NT2/D1 (cell line): ENCODE measurements around the gene EFS.
A peak's percentile ranks its signal among the peaks of the same experiment; 100 is the strongest.

Source experiments
- DNase-seq: peaks from one replicate; pipeline ENCODE4 v3.0.0-alpha.2; 2011; ENCODE audit warnings: low read depth, low spot score
- H3K27me3 ChIP-seq: 2 replicates; pipeline ENCODE4 v1.6.0; 2011; ENCODE audit warnings: mild to moderate bottlenecking; ENCODE audit not compliant: insufficient read length, insufficient read depth
- H3K36me3 ChIP-seq: 2 replicates; pipeline ENCODE4 v1.6.1; 2011; ENCODE audit warnings: mild to moderate bottlenecking, low read length, mixed read lengths; ENCODE audit not compliant: insufficient read depth, insufficient read length
- H3K4me1 ChIP-seq: 2 replicates; pipeline ENCODE4 v1.5.1; 2011; ENCODE audit not compliant: insufficient read depth, insufficient read length
- H3K4me3 ChIP-seq: 2 replicates; pipeline ENCODE4 v1.5.1; 2011; ENCODE audit warnings: low read depth; ENCODE audit not compliant: insufficient read length
- H3K9ac ChIP-seq: 2 replicates; pipeline ENCODE4 v1.6.0; 2011; ENCODE audit warnings: low read depth; ENCODE audit not compliant: insufficient read length
- H3K9me3 ChIP-seq: 2 replicates; pipeline ENCODE4 v1.5.1; 2011; ENCODE audit warnings: mild to moderate bottlenecking, low read length; ENCODE audit not compliant: insufficient read depth
- SUZ12 ChIP-seq: IDR thresholded peaks from 2 replicates; pipeline ENCODE4 v1.6.1; 2011; ENCODE audit not compliant: insufficient read length, insufficient read depth; ENCODE audit errors: extremely low read depth
- YY1 ChIP-seq: IDR thresholded peaks from 2 replicates; pipeline ENCODE4 v1.6.1; 2011; ENCODE audit not compliant: insufficient read length, insufficient read depth
- ZNF274 ChIP-seq: IDR thresholded peaks from 2 replicates; pipeline ENCODE4 v1.6.1; 2011; ENCODE audit warnings: mild to moderate bottlenecking, low read depth, low read length

EFS gene

DNA sequence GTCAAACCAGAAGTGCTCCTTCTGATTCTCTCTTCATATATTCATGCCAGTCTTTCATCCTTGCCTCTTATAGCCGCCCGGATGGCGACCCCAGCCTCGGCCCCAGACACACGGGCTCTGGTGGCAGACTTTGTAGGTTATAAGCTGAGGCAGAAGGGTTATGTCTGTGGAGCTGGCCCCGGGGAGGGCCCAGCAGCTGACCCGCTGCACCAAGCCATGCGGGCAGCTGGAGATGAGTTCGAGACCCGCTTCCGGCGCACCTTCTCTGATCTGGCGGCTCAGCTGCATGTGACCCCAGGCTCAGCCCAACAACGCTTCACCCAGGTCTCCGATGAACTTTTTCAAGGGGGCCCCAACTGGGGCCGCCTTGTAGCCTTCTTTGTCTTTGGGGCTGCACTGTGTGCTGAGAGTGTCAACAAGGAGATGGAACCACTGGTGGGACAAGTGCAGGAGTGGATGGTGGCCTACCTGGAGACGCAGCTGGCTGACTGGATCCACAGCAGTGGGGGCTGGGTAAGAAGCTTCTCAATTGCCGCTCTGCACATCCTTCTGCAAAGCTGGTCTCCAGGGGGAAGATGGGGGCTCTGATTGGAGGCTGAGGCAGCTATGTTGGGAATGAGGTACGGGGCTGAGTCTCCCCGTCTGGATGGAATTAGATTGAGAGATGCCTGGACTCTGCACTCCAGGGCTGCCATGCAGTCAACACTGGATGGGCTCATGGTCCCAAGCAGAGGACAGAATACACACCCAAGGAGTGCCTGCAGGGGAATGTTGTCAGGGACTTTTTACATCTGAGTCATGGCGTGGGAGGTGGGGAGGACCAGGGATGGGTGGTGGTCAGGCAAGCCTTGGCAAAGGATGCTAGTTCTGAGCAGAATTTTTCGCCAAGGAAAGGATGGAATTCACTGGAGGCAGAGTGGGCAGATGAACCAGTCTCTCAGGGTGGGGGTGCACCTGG is 57.0 kb downstream of the EFS start:
- peaks cover 21% of the 10 kb centered on the region for H3K27me3 ChIP-seq
- DNase-seq = no peak
- H3K4me3 ChIP-seq = peak overlapping the region; percentile 90
- peak overlapping the region; percentile 98 for H3K9ac ChIP-seq
- no peak for TF ChIP-seq ZNF274
- no peak for TF ChIP-seq YY1
- TF ChIP-seq SUZ12 = no peak
- peaks cover 53% of the 10 kb centered on the region for H3K36me3 ChIP-seq
- H3K4me1 ChIP-seq = peaks cover 4% of the 10 kb centered on the region
- no peaks in the 10 kb centered on the region for H3K9me3 ChIP-seq

DNA sequence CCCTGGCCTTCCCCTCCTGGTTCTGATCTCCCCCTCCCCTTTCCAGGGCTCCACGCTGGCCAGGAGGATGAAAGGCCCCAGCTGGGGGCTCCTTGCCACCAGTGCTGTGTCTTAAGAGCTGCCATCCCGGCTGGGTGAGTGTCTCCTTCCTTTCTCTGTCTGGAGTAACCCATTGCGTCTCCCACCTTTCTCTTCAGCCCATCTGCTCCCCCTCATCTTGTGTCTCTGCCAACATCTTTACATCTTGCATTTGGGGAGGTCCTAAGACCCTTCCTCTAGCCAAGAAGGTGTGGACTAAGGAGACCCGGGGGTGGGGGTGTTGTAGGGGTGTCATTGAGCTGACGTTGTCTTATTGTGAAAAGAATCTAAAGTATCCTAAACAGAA is 57.8 kb downstream of the EFS start:
- no peaks in the 10 kb centered on the region for H3K9me3 ChIP-seq
- no peak for DNase-seq
- peaks cover 22% of the 10 kb centered on the region for H3K27me3 ChIP-seq
- H3K9ac ChIP-seq = peak overlapping the region; percentile 98
- H3K4me3 ChIP-seq = peak overlapping the region; percentile 90
- H3K36me3 ChIP-seq = peaks cover 47% of the 10 kb centered on the region
- TF ChIP-seq ZNF274 (no peak), SUZ12 (no peak), YY1 (no peak)
- peaks cover 4% of the 10 kb centered on the region for H3K4me1 ChIP-seq

DNA sequence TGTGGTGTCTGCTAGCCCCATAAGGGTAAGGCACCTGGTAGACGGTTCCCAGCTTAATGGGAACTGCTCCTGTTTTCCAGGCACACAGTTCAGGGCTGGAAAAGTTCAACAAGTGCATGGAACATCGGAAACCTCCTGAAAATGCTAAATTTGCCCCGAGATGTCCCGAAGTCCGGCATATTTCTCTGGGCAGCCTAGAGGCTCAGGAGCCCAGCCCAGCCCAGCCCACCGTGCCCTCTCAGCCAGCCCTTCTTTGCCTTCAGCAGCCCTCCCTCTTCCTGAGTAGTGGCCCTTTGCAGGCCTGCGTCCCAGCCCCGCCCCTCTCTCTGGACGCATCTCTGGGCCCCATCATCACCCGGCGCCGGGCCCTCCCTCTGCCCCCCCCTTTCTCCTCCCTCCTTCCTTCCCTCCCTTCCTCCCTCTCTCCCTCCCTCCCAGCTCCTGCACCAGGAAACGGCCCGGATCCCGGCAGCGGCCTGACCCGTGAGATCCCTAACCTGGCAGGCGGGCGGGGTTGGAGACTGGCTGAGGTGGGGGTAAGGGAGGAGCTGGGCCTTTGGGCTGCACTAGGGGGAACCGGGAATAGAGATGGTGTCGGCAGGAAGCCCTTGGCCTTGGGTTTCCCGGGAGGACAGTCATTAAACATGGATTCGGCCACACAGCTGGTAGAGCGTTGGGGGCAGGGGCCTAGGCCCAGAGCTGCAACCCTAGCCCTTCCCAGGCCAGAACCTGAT is 58.4 kb downstream of the EFS start, which contains the start of gene BCL2L2:
BCL2L2 (plus strand) TSS at position 422 of the 734 bp plus-strand sequence. CDS start 935 bp downstream, outside the sequence.
- Histone ChIP-seq H3K36me3 (peaks cover 42% of the 10 kb centered on the region), H3K9ac (peak within 1 kb of the TSS; percentile 98), H3K27me3 (peaks cover 22% of the 10 kb centered on the region), H3K9me3 (no peaks in the 10 kb centered on the region), H3K4me3 (peak within 1 kb of the TSS; percentile 90), H3K4me1 (peaks cover 4% of the 10 kb centered on the region)
- TF ChIP-seq YY1 (no peak), ZNF274 (no peak), SUZ12 (no peak)
- DNase-seq = peak; percentile 93
